Lung (tissue), 16 donors: ENCODE data around the gene TLR9. TPM values are rescaled to one million over a fixed set of nuclear protein-coding genes. Genes with fewer than 3 reads are reported as not detected.
A peak's percentile ranks its signal among the peaks of the same experiment; 100 is the strongest.
"Not testable (repeated sequence)": the region's sequence is repeated elsewhere in the genome, so short reads cannot be mapped to it uniquely, and the experiment has no call there.

Experiments
- ATAC-seq: fragments of 200-7000 bp; cut with Tn5 transposase; one replicate; pipeline ENCODE4 v1.9.1; 2020; ENCODE audit warnings: moderate number of reproducible peaks; ENCODE audit not compliant: insufficient read depth, low FRiP score
- DNase-seq, 3 donors: peaks; one replicate each; pipeline ENCODE4 v3.0.0-alpha.2; 2013 to 2017
- H3K27ac ChIP-seq, 2 donors: one replicate each; pipeline ENCODE4 v1.5.1; 2013; ENCODE audit warnings: mild to moderate bottlenecking in 2 of 2, moderate library complexity in 2 of 2, control low read depth in 1 of 2, inconsistent platforms in 1 of 2, low read depth in 1 of 2, low read length in 1 of 2
- H3K27me3 ChIP-seq, 3 donors: one replicate each; pipeline ENCODE4 v1.5.1; 2013; ENCODE audit warnings: low read length in 2 of 3; ENCODE audit not compliant: control insufficient read depth in 3 of 3, insufficient read depth in 3 of 3
- H3K36me3 ChIP-seq, 4 donors: one replicate each; pipeline ENCODE4 v1.5.1; 2013; ENCODE audit warnings: low read length in 4 of 4, mild to moderate bottlenecking in 1 of 4, moderate library complexity in 1 of 4; ENCODE audit not compliant: control insufficient read depth in 4 of 4, insufficient read depth in 4 of 4
- H3K4me1 ChIP-seq, 5 donors: one replicate each; pipeline ENCODE4 v1.5.1; 2013; ENCODE audit warnings: low read length in 5 of 5, mild to moderate bottlenecking in 2 of 5, moderate library complexity in 1 of 5; ENCODE audit not compliant: control insufficient read depth in 5 of 5, insufficient read depth in 5 of 5
- H3K4me3 ChIP-seq: one replicate; pipeline ENCODE4 v1.5.1; 2013; ENCODE audit warnings: mild to moderate bottlenecking, control low read depth, moderate library complexity
- H3K9ac ChIP-seq, 2 donors: one replicate each; pipeline ENCODE4 v1.5.1; 2013; ENCODE audit warnings: low read length in 2 of 2, control low read depth in 1 of 2; ENCODE audit not compliant: insufficient read depth in 1 of 2
- H3K9me3 ChIP-seq, 4 donors: one replicate each; pipeline ENCODE4 v1.5.1; 2013; ENCODE audit warnings: low read length in 3 of 4, mild to moderate bottlenecking in 1 of 4, moderate library complexity in 1 of 4; ENCODE audit not compliant: control insufficient read depth in 4 of 4, insufficient read depth in 3 of 4
- WGBS, 2 donors: extraction: QIAGEN DNeasy Blood & Tissue Kit; methylation state at CpG; one replicate each; pipeline ENCODE4 v1.1.7; 2013; 5-methylcytosine and 5-hydroxymethylcytosine counted together
- long read RNA-seq, 5 donors: transcript quantifications; one replicate each; lab custom pipeline, GENCODE V29; 2026
- polyA plus RNA-seq, 2 donors: library from polyadenylated mRNA; stranded (reverse); fragments of 200-250 nt; gene quantifications; one replicate each; pipeline ENCODE4 v1.2.1, GENCODE V29; 2013
- total RNA-seq, 2 donors: library from RNA; depleted of rRNA in 1 of 2; stranded (reverse); fragments of >200 nt in 1 of 2; gene quantifications; one replicate each; pipeline ENCODE4 v1.2.1, GENCODE V29; 2014 to 2021
- TF ChIP-seq, protein P1 (sequence below): IDR thresholded peaks from 2 replicates; pipeline ENCODE4 v1.5.1; 2012; ENCODE audit warnings: mild to moderate bottlenecking; ENCODE audit errors: control extremely low read depth, extremely low read depth
- donor health status: control.
- donor health status: control.
- donor health status: Bipolar disorder and iron deficiency.
- donor health status: healthy.
- donor health status: DM: yes; HTN: yes; CAD: no.

Gene TLR9, protein sequence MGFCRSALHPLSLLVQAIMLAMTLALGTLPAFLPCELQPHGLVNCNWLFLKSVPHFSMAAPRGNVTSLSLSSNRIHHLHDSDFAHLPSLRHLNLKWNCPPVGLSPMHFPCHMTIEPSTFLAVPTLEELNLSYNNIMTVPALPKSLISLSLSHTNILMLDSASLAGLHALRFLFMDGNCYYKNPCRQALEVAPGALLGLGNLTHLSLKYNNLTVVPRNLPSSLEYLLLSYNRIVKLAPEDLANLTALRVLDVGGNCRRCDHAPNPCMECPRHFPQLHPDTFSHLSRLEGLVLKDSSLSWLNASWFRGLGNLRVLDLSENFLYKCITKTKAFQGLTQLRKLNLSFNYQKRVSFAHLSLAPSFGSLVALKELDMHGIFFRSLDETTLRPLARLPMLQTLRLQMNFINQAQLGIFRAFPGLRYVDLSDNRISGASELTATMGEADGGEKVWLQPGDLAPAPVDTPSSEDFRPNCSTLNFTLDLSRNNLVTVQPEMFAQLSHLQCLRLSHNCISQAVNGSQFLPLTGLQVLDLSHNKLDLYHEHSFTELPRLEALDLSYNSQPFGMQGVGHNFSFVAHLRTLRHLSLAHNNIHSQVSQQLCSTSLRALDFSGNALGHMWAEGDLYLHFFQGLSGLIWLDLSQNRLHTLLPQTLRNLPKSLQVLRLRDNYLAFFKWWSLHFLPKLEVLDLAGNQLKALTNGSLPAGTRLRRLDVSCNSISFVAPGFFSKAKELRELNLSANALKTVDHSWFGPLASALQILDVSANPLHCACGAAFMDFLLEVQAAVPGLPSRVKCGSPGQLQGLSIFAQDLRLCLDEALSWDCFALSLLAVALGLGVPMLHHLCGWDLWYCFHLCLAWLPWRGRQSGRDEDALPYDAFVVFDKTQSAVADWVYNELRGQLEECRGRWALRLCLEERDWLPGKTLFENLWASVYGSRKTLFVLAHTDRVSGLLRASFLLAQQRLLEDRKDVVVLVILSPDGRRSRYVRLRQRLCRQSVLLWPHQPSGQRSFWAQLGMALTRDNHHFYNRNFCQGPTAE
- total RNA-seq (1 to 10 TPM in 1 of 2 donors, under 1 TPM in 1; 0.20 to 1.1 TPM), polyA plus RNA-seq (under 1 TPM; 0.37 TPM)
- long read RNA-seq, donor 1 = 0 reads
- long read RNA-seq, donor 2 = 0 reads
- long read RNA-seq, donor 3 = 0 reads
- long read RNA-seq, donor 4 = 0 reads
- long read RNA-seq, donor 5 = 0 reads

DNA sequence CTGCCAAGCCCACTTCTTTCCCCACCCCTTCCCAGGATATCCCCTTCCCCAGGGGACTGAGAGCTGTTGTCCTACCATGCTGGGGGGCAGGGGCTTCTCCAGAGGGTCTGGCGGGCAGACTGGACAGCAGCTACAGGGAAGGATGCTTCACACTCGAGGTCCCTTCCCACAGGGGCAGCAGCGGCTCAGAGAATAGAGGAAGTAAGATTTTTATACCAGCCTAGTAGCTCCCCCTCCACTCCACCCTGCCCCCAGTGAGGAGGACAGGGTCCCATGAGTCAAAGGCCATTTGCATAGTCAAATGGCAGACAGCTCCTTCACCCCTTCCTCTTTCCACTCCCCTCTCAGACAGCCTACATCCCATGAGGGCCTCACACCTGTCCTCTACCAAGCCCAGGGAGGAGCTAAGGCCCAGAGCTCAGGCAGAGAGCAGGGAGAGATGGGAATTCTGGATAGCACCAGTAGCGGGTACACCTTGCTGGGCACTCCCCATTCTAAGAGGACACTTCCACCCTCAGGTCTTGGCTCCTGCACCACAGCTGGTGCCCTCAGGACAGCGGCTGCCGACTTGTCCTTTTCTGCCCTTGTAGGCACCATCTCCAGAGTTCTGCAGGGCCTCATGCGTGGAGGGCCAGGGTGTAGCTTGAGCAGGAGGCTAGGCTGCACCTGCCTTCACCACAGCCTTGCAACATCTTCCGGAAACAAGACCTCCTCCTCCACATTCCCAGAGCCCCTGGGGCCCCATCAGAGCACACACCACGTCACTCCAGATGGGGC lies at the start of gene TLR9:
Gene TLR9, minus strand, starts transcription at position 194 of the 777 bp plus-strand sequence. Its CDS starts 116 bp downstream, at position 78.
- no peak within 1 kb of the TSS for H3K9ac ChIP-seq
- WGBS, 2 donors = 29 to 56% methylated on average over 9 of the region's 9 CpGs
- H3K27me3 ChIP-seq = no peaks in the 10 kb centered on the region
- H3K4me1 ChIP-seq = peaks cover 0 to 7% (median 3%) of the 10 kb centered on the region in 5 donors
- no peak for DNase-seq
- no peak within 1 kb of the TSS for H3K4me3 ChIP-seq
- TF ChIP-seq, protein P1, sequence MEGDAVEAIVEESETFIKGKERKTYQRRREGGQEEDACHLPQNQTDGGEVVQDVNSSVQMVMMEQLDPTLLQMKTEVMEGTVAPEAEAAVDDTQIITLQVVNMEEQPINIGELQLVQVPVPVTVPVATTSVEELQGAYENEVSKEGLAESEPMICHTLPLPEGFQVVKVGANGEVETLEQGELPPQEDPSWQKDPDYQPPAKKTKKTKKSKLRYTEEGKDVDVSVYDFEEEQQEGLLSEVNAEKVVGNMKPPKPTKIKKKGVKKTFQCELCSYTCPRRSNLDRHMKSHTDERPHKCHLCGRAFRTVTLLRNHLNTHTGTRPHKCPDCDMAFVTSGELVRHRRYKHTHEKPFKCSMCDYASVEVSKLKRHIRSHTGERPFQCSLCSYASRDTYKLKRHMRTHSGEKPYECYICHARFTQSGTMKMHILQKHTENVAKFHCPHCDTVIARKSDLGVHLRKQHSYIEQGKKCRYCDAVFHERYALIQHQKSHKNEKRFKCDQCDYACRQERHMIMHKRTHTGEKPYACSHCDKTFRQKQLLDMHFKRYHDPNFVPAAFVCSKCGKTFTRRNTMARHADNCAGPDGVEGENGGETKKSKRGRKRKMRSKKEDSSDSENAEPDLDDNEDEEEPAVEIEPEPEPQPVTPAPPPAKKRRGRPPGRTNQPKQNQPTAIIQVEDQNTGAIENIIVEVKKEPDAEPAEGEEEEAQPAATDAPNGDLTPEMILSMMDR = no peak
- ATAC-seq = no peak
- H3K9me3 ChIP-seq = no peaks in the 10 kb centered on the region
- no peak within 1 kb of the TSS for H3K27ac ChIP-seq
- H3K36me3 ChIP-seq = peaks cover 0 to 29% (median 5%) of the 10 kb centered on the region in 4 donors

DNA sequence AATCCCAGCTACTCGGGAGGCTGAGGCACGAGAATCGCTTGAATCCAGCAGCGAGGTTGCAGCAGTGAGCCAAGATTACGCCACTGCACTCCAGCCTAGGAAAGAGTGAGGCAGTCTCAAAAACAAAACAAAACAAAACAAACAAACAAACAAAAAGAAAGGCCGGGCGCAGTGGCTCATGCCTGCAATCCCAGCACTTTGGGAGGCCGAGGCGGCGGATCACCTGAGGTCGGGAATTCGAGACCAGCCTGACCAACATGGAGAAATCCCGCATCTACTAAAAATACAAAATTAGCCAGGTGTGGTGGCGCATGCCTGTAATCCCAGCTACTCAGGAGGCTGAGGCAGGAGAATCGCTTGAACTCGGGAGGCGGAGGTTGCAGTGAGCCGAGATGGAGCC lies 49.3 kb upstream of the TLR9 start:
- not testable (repeated sequence) for DNase-seq, ATAC-seq
- 86 to 89% methylated on average over 18 of the region's 18 CpGs for WGBS, 2 donors

DNA sequence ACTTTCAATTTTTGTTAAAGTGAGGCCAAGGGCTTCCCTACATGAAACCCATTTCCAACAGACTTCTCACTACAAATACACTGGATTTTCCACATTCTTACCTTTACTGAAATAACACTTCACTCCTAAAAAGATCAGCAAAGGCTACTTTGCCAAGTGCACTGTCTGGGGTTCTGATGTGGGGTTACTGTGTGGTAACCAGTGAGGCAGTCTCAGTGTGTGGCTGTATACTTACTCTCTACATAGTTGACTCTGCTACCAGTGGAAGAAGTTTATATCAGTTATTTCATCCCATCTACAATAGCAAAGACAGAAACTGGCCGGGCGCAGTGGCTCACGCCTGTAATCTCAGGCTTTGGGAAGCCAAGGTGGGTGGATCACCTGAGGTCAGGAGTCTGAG lies 47.4 kb upstream of the TLR9 start:
- H3K27ac ChIP-seq = no peak overlapping the region
- TF ChIP-seq, protein P1 = no peak
- H3K4me3 ChIP-seq = no peak overlapping the region
- H3K4me1 ChIP-seq = peaks cover 15 to 35% (median 25%) of the 10 kb centered on the region in 5 donors
- peaks cover 7 to 22% (median 10%) of the 10 kb centered on the region in 4 donors for H3K36me3 ChIP-seq
- DNase-seq = peak in 2 of 3 donors; percentile 42 to 67
- no peaks in the 10 kb centered on the region for H3K27me3 ChIP-seq
- H3K9me3 ChIP-seq = no peaks in the 10 kb centered on the region
- ATAC-seq = no peak
- WGBS, 2 donors = 59 to 87% methylated on average over 3 of the region's 3 CpGs
- H3K9ac ChIP-seq = no peak overlapping the region

More for the DNA sequence above, 49.3 kb upstream of the TLR9 start:
- H3K27ac ChIP-seq, H3K27me3 ChIP-seq, H3K4me3 ChIP-seq, H3K9ac ChIP-seq, H3K9me3 ChIP-seq: not testable (repeated sequence)
- H3K4me1 ChIP-seq = peaks cover 13 to 43% (median 28%) of the 10 kb centered on the region in 5 donors
- peaks cover 3 to 10% (median 5%) of the 10 kb centered on the region in 4 donors for H3K36me3 ChIP-seq

DNA sequence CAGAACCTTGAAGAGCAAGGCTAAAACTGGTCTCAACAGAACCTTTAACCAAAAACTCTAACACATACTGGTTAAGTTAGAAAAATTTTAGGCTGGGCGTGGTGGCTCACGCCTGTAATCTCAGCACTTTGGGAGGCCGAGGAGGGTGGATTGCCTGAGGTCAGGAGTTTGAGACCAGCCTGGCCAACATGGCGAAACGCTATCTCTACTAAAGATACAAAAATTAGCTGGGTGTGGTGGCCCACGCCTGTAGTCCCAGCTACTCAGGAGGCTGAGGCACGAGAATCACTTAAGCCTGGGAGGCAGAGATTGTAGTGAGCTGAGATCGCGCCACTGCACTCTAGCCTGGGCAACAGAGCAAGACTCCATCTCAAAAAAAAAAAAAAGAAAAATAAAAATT lies 46.7 kb upstream of the TLR9 start:
- H3K36me3 ChIP-seq = peaks cover 7 to 25% (median 14%) of the 10 kb centered on the region in 4 donors
- not testable (repeated sequence) for H3K27ac ChIP-seq, DNase-seq, H3K9ac ChIP-seq, H3K9me3 ChIP-seq, H3K27me3 ChIP-seq, ATAC-seq, H3K4me3 ChIP-seq
- 78 to 92% methylated on average over 9 of the region's 9 CpGs for WGBS, 2 donors
- H3K4me1 ChIP-seq = peaks cover 15 to 33% (median 25%) of the 10 kb centered on the region in 5 donors
